ENCODE results near the gene SARNP.
"Not testable (repeated sequence)": the region's sequence is repeated elsewhere in the genome, so short reads cannot be mapped to it uniquely, and the experiment has no call there.

Gene SARNP

GRCh38 chr12:55847603-55848291 lies 30.2 kb upstream of the SARNP start:
- H3K9ac ChIP-seq (ENCODE audit: low read length) = peak overlapping the region; percentile 62
- H3K4me3 ChIP-seq (ENCODE audit: low read length) = no peak overlapping the region
- no peaks in the 10 kb centered on the region for H3K36me3 ChIP-seq (ENCODE audit: control insufficient read depth, insufficient read depth, low read length)
- no peaks in the 10 kb centered on the region for H3K4me1 ChIP-seq (ENCODE audit: control insufficient read depth, insufficient read depth, low read length)
- no peaks in the 10 kb centered on the region for H3K9me3 ChIP-seq (ENCODE audit: control insufficient read depth, low read length)
- H3K27me3 ChIP-seq (ENCODE audit: control insufficient read depth, insufficient read depth, low read length) = no peaks in the 10 kb centered on the region

DNA sequence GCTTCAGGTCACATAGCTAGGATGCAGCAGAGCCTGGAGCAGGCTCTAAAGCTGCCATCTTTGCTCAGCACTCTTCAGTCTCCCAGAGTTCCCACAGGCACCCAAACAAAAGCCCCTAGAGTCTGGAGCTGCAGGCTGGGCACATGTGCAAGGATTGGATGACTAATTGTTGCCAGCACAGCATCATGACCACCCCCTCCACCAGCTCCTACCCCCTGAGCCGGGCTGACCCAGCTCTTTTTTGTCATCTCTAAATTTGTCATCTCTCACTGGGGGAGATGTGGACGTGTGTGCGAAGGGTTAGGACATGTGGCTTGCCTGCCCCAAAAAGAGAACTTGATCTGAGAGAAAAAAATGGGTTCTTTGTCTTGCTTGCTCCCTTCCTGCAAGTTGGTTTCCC lies 29.5 kb upstream of the SARNP start:
- no peak overlapping the region for H3K4me3 ChIP-seq (ENCODE audit: low read length)
- no peaks in the 10 kb centered on the region for H3K4me1 ChIP-seq (ENCODE audit: control insufficient read depth, insufficient read depth, low read length)
- no peaks in the 10 kb centered on the region for H3K27me3 ChIP-seq (ENCODE audit: control insufficient read depth, insufficient read depth, low read length)
- H3K9ac ChIP-seq (ENCODE audit: low read length) = peak overlapping the region; percentile 62
- H3K9me3 ChIP-seq (ENCODE audit: control insufficient read depth, low read length) = no peaks in the 10 kb centered on the region
- H3K36me3 ChIP-seq (ENCODE audit: control insufficient read depth, insufficient read depth, low read length) = no peaks in the 10 kb centered on the region

DNA sequence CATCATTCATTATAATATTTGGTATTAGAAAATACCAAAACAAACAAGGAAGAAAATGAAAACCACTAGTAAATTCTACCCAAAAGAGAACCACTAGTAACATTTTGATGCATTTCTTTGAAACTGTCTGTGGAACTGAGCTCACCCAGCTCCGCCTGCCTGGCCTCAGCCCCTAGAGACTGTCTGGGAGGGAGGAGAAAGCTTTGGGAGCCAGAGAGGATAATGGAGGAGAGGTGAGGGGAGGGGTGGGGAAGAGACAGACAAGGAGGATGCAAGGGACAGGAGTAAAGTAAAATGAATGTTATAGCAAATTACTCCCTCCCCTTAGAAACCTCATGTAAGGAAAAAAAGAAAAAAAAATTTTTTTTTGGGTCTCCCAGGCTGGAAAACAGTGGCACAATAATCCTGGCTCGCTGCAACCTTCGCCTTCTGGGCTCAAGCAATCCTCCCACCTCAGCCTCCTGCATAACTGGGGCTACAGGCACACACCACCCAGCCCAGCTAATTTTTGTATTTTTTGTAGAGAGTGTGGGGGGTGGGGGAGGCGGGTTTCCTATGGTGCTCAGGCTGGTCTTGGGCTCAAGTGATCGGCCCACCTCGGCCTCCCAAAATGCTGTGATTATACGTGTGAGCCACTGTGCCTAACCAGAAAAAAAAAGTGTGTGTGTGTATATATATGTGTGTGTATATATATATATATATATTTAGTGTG lies 28.4 kb upstream of the SARNP start:
- Histone ChIP-seq H3K4me1 (ENCODE audit: control insufficient read depth, insufficient read depth, low read length) (no peaks in the 10 kb centered on the region), H3K9ac (ENCODE audit: low read length) (no peak overlapping the region), H3K9me3 (ENCODE audit: control insufficient read depth, low read length) (no peaks in the 10 kb centered on the region), H3K27me3 (ENCODE audit: control insufficient read depth, insufficient read depth, low read length) (no peaks in the 10 kb centered on the region), H3K36me3 (ENCODE audit: control insufficient read depth, insufficient read depth, low read length) (no peaks in the 10 kb centered on the region), H3K4me3 (ENCODE audit: low read length) (no peak overlapping the region)

DNA sequence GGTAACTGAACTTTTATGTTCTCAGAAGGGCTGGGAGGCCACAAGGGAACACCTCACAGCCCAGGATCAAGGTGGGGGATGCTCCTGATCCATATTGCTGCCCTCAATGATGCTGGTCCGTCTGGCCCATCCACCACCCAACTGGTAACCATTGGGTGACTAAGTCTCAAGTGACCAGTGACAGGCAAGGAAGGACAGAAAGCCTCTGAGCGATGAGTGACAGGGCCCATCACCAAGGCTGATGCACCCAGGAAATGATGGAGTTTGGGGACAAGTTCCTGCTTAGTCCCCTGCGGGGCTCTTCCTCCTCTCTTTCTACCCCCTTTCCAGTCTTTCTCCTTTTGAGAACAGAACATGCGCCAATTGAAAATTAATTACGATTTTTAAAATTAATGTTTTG lies 27.8 kb upstream of the SARNP start:
- H3K9ac ChIP-seq (ENCODE audit: low read length) = no peak overlapping the region
- H3K4me1 ChIP-seq (ENCODE audit: control insufficient read depth, insufficient read depth, low read length) = no peaks in the 10 kb centered on the region
- no peaks in the 10 kb centered on the region for H3K9me3 ChIP-seq (ENCODE audit: control insufficient read depth, low read length)
- H3K27me3 ChIP-seq (ENCODE audit: control insufficient read depth, insufficient read depth, low read length) = no peaks in the 10 kb centered on the region
- no peaks in the 10 kb centered on the region for H3K36me3 ChIP-seq (ENCODE audit: control insufficient read depth, insufficient read depth, low read length)
- H3K4me3 ChIP-seq (ENCODE audit: low read length) = no peak overlapping the region

DNA sequence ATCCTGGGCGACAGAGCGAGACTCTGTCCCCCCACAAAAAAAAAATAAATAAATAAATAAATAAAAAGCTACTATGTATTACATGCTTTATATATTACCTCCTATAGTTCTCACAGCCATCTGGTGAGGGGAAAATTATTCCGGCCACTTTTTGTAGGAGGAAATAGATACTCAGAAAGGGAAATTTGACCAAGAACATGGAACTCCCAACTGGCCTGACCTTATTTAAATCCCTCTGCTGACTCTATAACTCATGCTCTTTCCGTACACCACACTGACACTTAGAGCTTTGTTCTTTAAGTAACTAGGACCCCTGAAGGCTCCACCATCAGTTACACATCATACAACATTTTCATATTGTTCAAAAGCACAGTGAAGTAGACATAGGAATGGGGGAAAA lies 27.4 kb upstream of the SARNP start:
- Histone ChIP-seq H3K27me3 (ENCODE audit: control insufficient read depth, insufficient read depth, low read length) (no peaks in the 10 kb centered on the region), H3K9me3 (ENCODE audit: control insufficient read depth, low read length) (no peaks in the 10 kb centered on the region), H3K4me1 (ENCODE audit: control insufficient read depth, insufficient read depth, low read length) (no peaks in the 10 kb centered on the region), H3K4me3 (ENCODE audit: low read length) (no peak overlapping the region), H3K36me3 (ENCODE audit: control insufficient read depth, insufficient read depth, low read length) (no peaks in the 10 kb centered on the region), H3K9ac (ENCODE audit: low read length) (no peak overlapping the region)

GRCh38 chr12:55843431-55843830 lies 25.9 kb upstream of the SARNP start:
- H3K9ac ChIP-seq (ENCODE audit: low read length) = peak overlapping the region; percentile 64
- H3K4me3 ChIP-seq (ENCODE audit: low read length) = no peak overlapping the region
- no peaks in the 10 kb centered on the region for H3K9me3 ChIP-seq (ENCODE audit: control insufficient read depth, low read length)
- no peaks in the 10 kb centered on the region for H3K36me3 ChIP-seq (ENCODE audit: control insufficient read depth, insufficient read depth, low read length)
- no peaks in the 10 kb centered on the region for H3K4me1 ChIP-seq (ENCODE audit: control insufficient read depth, insufficient read depth, low read length)
- H3K27me3 ChIP-seq (ENCODE audit: control insufficient read depth, insufficient read depth, low read length) = no peaks in the 10 kb centered on the region

DNA sequence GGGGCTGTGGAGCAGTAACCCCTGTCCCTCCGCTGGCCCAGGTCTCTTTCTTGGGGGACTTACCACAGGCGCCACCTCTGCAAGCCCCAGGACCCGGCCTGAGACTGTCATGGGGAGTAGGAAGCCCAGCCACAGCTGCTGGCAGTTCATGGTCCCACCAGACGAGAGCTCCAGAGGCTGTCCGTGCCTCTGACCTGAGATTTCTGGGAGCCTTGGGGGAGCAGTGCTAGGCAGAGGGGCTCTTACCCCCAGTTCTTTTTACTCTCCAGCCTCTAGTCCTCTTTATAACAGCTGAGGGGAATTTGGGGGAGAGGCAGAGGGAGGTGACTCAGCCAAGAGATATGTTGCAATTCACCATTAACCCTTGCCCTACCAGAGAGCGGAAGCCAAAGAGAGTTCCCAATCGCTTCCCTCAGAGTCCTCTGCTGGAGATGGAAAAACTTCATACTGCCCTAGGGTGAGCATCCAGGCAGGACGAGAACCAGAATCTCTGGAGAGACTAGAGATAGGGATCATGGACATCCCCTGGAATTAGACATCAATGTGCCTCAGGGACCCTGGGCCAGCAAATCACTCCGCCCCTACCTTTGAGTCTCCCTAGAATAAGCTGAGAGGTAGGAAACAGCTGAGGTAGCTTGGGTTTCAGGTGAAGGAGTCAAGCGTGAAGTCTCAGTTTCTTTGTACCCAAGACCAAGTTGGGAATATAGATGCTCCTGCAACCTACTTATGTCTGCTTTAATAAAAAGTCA lies 25.3 kb upstream of the SARNP start, which contains the start of gene MMP19:
Gene MMP19 (minus strand): TSS at position 256 of the 749 bp plus-strand sequence. CDS start 106 bp downstream, at position 150.
- H3K4me3 ChIP-seq (ENCODE audit: low read length) = peak within 1 kb of the TSS; percentile 15
- H3K9ac ChIP-seq (ENCODE audit: low read length) = peak within 1 kb of the TSS; percentile 64
- H3K9me3 ChIP-seq (ENCODE audit: control insufficient read depth, low read length) = no peaks in the 10 kb centered on the region
- H3K36me3 ChIP-seq (ENCODE audit: control insufficient read depth, insufficient read depth, low read length) = no peaks in the 10 kb centered on the region
- no peaks in the 10 kb centered on the region for H3K27me3 ChIP-seq (ENCODE audit: control insufficient read depth, insufficient read depth, low read length)
- no peaks in the 10 kb centered on the region for H3K4me1 ChIP-seq (ENCODE audit: control insufficient read depth, insufficient read depth, low read length)

DNA sequence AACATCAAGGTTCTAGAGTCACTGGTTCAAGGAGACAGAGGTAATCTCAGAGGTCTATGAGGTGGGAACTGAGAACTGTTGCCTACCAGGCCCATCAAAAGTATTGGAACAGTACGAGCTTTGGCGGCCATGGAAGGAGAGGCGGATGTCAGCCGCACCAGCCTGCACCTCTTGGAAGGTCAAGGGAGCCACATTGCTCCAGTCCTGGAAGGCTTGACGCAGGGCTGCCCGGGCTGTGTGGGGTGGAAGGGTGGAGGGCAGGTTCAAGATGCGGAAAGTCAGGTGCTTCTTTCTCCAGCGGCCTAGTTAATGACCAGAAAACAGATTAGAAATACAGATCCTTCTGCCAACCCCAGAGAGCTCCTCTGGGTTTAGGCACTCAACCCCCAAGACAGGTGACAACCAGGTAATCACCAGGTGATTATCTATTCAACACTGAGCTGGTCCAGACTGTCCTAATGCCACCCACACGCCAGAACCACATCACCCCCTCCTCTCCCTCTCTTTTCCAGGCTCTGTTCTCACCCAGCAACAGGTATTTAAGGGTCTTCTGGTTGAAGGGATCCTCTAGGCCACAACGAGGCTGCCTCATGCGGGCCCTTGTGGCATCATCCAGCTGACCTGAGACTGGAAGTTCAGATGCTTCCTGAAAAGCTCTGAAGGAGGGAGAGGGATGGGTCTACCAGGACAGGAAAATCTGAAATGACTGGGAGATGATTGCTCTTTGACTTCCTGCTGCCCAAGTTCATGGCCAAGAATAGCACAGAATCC lies 23.2 kb upstream of the SARNP start:
- Histone ChIP-seq H3K36me3 (ENCODE audit: control insufficient read depth, insufficient read depth, low read length) (no peaks in the 10 kb centered on the region), H3K9me3 (ENCODE audit: control insufficient read depth, low read length) (no peaks in the 10 kb centered on the region), H3K27me3 (ENCODE audit: control insufficient read depth, insufficient read depth, low read length) (no peaks in the 10 kb centered on the region), H3K4me3 (ENCODE audit: low read length) (no peak overlapping the region), H3K4me1 (ENCODE audit: control insufficient read depth, insufficient read depth, low read length) (no peaks in the 10 kb centered on the region), H3K9ac (ENCODE audit: low read length) (no peak overlapping the region)

- Histone ChIP-seq H3K9me3 (ENCODE audit: control insufficient read depth, low read length) (no peaks in the 10 kb centered on the region), H3K4me3 (ENCODE audit: low read length) (no peak overlapping the region), H3K9ac (ENCODE audit: low read length) (no peak overlapping the region), H3K4me1 (ENCODE audit: control insufficient read depth, insufficient read depth, low read length) (no peaks in the 10 kb centered on the region), H3K27me3 (ENCODE audit: control insufficient read depth, insufficient read depth, low read length) (no peaks in the 10 kb centered on the region), H3K36me3 (ENCODE audit: control insufficient read depth, insufficient read depth, low read length) (no peaks in the 10 kb centered on the region)
These were observed 22.0 kb upstream of the SARNP start for GRCh38 chr12:55839345-55840140.

DNA sequence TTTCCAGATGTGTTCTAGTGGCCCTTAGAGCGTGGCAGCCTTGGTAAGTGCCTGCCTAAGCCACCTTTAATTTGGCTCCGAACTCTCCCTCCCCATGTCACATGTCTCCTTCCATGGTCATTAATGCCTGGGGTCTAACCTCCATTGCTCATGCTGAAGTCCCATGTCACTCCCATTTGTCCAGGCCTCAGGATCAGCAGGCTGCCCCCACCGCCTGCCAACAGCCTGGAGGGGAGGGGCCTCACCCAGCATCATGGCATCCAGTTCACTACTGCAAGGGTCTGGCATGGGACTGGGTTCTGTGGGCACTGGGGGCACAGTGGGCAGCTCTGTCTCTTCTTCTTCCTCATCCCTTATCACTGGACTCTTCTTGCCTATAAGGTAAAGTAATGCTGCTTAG lies 20.8 kb upstream of the SARNP start:
- Histone ChIP-seq H3K4me3 (ENCODE audit: low read length) (no peak overlapping the region), H3K27me3 (ENCODE audit: control insufficient read depth, insufficient read depth, low read length) (no peaks in the 10 kb centered on the region), H3K4me1 (ENCODE audit: control insufficient read depth, insufficient read depth, low read length) (peaks cover 1% of the 10 kb centered on the region), H3K36me3 (ENCODE audit: control insufficient read depth, insufficient read depth, low read length) (no peaks in the 10 kb centered on the region), H3K9me3 (ENCODE audit: control insufficient read depth, low read length) (no peaks in the 10 kb centered on the region), H3K9ac (ENCODE audit: low read length) (no peak overlapping the region)

DNA sequence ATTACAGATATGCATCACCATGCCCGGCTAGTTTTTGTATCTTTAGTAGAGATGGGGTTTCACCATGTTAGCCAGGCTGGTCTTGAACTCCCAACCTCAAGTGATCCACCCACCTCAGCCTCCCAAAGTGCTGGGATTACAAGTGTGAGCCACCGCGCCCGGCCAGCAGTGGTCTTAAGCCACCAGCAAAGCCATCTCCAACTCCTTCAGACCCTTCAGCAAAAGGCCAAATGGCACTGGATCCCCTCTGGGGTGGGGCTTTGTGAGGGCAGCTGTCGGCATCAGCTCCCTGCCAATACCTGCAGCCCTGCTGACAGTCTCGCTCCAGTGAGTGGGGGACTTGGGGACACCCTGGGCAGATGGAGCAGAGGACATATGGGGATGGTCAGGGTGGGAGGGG lies 16.9 kb upstream of the SARNP start:
- H3K9me3 ChIP-seq (ENCODE audit: control insufficient read depth, low read length); H3K36me3 ChIP-seq (ENCODE audit: control insufficient read depth, insufficient read depth, low read length); H3K4me3 ChIP-seq (ENCODE audit: low read length); H3K27me3 ChIP-seq (ENCODE audit: control insufficient read depth, insufficient read depth, low read length); H3K9ac ChIP-seq (ENCODE audit: low read length): not testable (repeated sequence)
- peaks cover 16% of the 10 kb centered on the region for H3K4me1 ChIP-seq (ENCODE audit: control insufficient read depth, insufficient read depth, low read length)

Data from mucosa of stomach (tissue), 1 donor.